ENCODE data around the gene RCC1.

GRCh38 chr1:28573564-28573963 lies 67.7 kb downstream of the RCC1 start:
- no peak for TF ChIP-seq EZH2 (IDR thresholded peaks at IDR 0.05; ENCODE audit: insufficient read depth, low read length)
- TF ChIP-seq, protein P1, sequence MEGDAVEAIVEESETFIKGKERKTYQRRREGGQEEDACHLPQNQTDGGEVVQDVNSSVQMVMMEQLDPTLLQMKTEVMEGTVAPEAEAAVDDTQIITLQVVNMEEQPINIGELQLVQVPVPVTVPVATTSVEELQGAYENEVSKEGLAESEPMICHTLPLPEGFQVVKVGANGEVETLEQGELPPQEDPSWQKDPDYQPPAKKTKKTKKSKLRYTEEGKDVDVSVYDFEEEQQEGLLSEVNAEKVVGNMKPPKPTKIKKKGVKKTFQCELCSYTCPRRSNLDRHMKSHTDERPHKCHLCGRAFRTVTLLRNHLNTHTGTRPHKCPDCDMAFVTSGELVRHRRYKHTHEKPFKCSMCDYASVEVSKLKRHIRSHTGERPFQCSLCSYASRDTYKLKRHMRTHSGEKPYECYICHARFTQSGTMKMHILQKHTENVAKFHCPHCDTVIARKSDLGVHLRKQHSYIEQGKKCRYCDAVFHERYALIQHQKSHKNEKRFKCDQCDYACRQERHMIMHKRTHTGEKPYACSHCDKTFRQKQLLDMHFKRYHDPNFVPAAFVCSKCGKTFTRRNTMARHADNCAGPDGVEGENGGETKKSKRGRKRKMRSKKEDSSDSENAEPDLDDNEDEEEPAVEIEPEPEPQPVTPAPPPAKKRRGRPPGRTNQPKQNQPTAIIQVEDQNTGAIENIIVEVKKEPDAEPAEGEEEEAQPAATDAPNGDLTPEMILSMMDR (IDR thresholded peaks at IDR 0.05; ENCODE audit: insufficient read depth, low read depth, low read length) = no peak
